ENCODE measurements around the gene R3HDM2. TPM values are rescaled to one million over a fixed set of nuclear protein-coding genes. Genes with fewer than 3 reads are reported as not detected.

R3HDM2 gene
- total and polyA plus RNA-seq, 2 of the 13 experiments (the other 11 are each of a cell fraction or from before 2014, with no cell fraction given): 11.1 to 23.5 TPM

- no peak for TF ChIP-seq SNAPC2 (CRISPR knock-in tag; IDR thresholded peaks at IDR 0.05)
- TF ChIP-seq CREM (IDR thresholded peaks at IDR 0.05): peak; percentile 66
- TF ChIP-seq CREM (CRISPR knock-in tag; IDR thresholded peaks at IDR 0.05): no peak
- TF ChIP-seq ZNF550 (CRISPR knock-in tag; IDR thresholded peaks at IDR 0.05; ENCODE audit: borderline replicate concordance): no peak
- TF ChIP-seq MXD1 (CRISPR knock-in tag; IDR thresholded peaks at IDR 0.05): peak; percentile 19; the same call in 1 of the 2 replicates
Measured at GRCh38 chr12:57454566-57455373, 23.9 kb upstream of the R3HDM2 start, which contains the start of gene INHBE (continued).

- in situ Hi-C loops (cut with HindIII; ENCODE audit: extremely low pct_ligation_motif_present, low pct_unique_long_range_greater_than_20kb): loop anchor here (5.0 kb wide), 1 partner anchor 147 kb away; no protein-coding TSS in a partner anchor
- CTCF ChIA-PET (ENCODE audit: low intra/inter-chr PET ratio, low total read pairs): interaction anchor here (0.8 to 6.1 kb wide), 2 partner anchors 147 to 190 kb away, joined by 3 to 66 read pairs; no protein-coding TSS in a partner anchor
- H4K20me1 ChIP-seq (ENCODE audit: insufficient read depth, low read length): no peaks in the 10 kb centered on the region
- no peak for FAIRE-seq
- peak overlapping the region in 1 of 3 experiments; percentile 83; a peak in 2 of 6 replicates for H3K4me3 ChIP-seq (replicated peaks in 1 of 3; ENCODE audit: insufficient read depth in 1 of 3, low read depth in 2 of 3, low read length in 3 of 3)
- H3K36me3 ChIP-seq (replicated peaks in 1 of 2; ENCODE audit: control insufficient read depth in 1 of 2, insufficient read depth in 2 of 2, low read length in 2 of 2): no peaks in the 10 kb centered on the region
- POLR2A ChIA-PET: interaction anchor here (1.2 to 6.4 kb wide), 7 partner anchors 20 to 326 kb away, joined by 5 to 99 read pairs (median 19); partner anchors contain the start of genes DDIT3, INHBC, LRP1 and SHMT2
- 88% methylated on average over 2 of the region's 2 CpGs for WGBS (ENCODE audit: low lambda C conversion rate)
- H3K9ac ChIP-seq (ENCODE audit: insufficient read depth, low read depth, low read length): no peak overlapping the region
- TSS peak; percentile 44 for BruUV-seq (replicated peaks)
- intact Hi-C loops (cut with micrococcal nuclease; ENCODE audit: unreplicated experiment): loop anchor here (5.0 to 10.0 kb wide), 2 partner anchors 192 to 699 kb away; partner anchors contain the start of gene PRIM1
- DNase-seq (ENCODE audit: low spot score): no peak
- no peaks in the 10 kb centered on the region for H3K9me3 ChIP-seq (ENCODE audit: low read length)
- H2AFZ ChIP-seq (ENCODE audit: low read length): no peak overlapping the region
- peak overlapping the region; percentile 99; the same call in 1 of the 2 replicates for H3K4me2 ChIP-seq (ENCODE audit: low read depth, low read length)
- peak overlapping the region; percentile 98 for H3K27ac ChIP-seq (ENCODE audit: extremely low read length, insufficient read depth, low read length)
- peaks cover 15% of the 10 kb centered on the region for H3K79me2 ChIP-seq (ENCODE audit: insufficient read depth, low read length)
- peaks cover 91% of the 10 kb centered on the region for H3K4me1 ChIP-seq (ENCODE audit: insufficient read depth, low read length)
- no peaks in the 10 kb centered on the region; a peak in 1 of 5 replicates for H3K27me3 ChIP-seq (ENCODE audit: control insufficient read depth in 1 of 2, insufficient read depth in 2 of 2, low read length in 2 of 2)
- no peak for ATAC-seq
- TF ChIP-seq GFI1 (CRISPR knock-in tag; IDR thresholded peaks at IDR 0.05; ENCODE audit: borderline replicate concordance) (no peak), SNAPC2 (CRISPR knock-in tag; IDR thresholded peaks at IDR 0.05) (0 out of 2 replicates have a peak, but pooled peaks have one; percentile 26), DNMT1 (CRISPR knock-in tag; IDR thresholded peaks at IDR 0.05) (0 out of 2 replicates have a peak, but pooled peaks have one; percentile 37), ZNF549 (CRISPR knock-in tag; IDR thresholded peaks at IDR 0.05) (no peak), PHF8 (CRISPR knock-in tag; IDR thresholded peaks at IDR 0.05) (no peak), TSC22D2 (CRISPR knock-in tag; IDR thresholded peaks at IDR 0.05; ENCODE audit: borderline replicate concordance) (peak; percentile 12; the same call in 1 of the 2 replicates), CREB1 (IDR thresholded peaks at IDR 0.05) (no peak), CREB1 (CRISPR knock-in tag; IDR thresholded peaks at IDR 0.05) (peak; percentile 29; the same call in 1 of the 2 replicates), PBX2 (CRISPR knock-in tag; IDR thresholded peaks at IDR 0.05) (0 out of 2 replicates have a peak, but pooled peaks have one; percentile 37), MYNN (CRISPR knock-in tag; IDR thresholded peaks at IDR 0.05; ENCODE audit: low read depth) (0 out of 2 replicates have a peak, but pooled peaks have one; percentile 15)
Measured at GRCh38 chr12:57454213-57454565, 23.3 kb upstream of the R3HDM2 start.
